H1 (cell line): Measurements from ENCODE around the gene FGF5. TPM values are rescaled to one million over a fixed set of nuclear protein-coding genes. Genes with fewer than 3 reads are reported as not detected.

Experiments used
- CHD2 ChIP-seq: IDR thresholded peaks from 2 replicates; pipeline ENCODE4 v1.6.1; 2012; ENCODE audit warnings: low read length, improper control_type of control experiment
- CREB1 ChIP-seq: IDR thresholded peaks from 2 replicates; pipeline ENCODE4 v1.6.1; 2012; ENCODE audit warnings: inconsistent platforms
- EGR1 ChIP-seq: IDR thresholded peaks from 2 replicates; pipeline ENCODE4 v1.6.1; 2011; ENCODE audit warnings: low read depth, low read length, borderline replicate concordance
- GABPA ChIP-seq: IDR thresholded peaks from 2 replicates; pipeline ENCODE4 v1.6.1; 2011; ENCODE audit warnings: mild to moderate bottlenecking, low read length, moderate library complexity, borderline replicate concordance; ENCODE audit not compliant: insufficient read depth
- HDAC6 ChIP-seq: IDR thresholded peaks from one replicate; pipeline ENCODE4 v1.7.1; 2012; ENCODE audit warnings: low read depth, mild to moderate bottlenecking, inconsistent platforms, low read length, moderate library complexity
- KDM5A ChIP-seq: fragments of 200-600 bp; IDR thresholded peaks from 2 replicates; pipeline ENCODE4 v1.7.1; 2012; ENCODE audit warnings: mild to moderate bottlenecking, low read length, inconsistent platforms, mixed read lengths
- RAD21 ChIP-seq, 2 experiments: IDR thresholded peaks in 1 of 2; conservative IDR thresholded peaks in 1 of 2; 2 replicates each; pipeline ENCODE4 v1.6.1; 2011; ENCODE audit warnings: low read depth in 2 of 2, low read length in 2 of 2, improper control_type of control experiment in 1 of 2, inconsistent platforms in 1 of 2, mild to moderate bottlenecking in 1 of 2, moderate library complexity in 1 of 2
- SAP30 ChIP-seq: fragments of 300-600 bp; sonication (generic); IDR thresholded peaks from 2 replicates; pipeline ENCODE4 v1.7.1; 2012; ENCODE audit warnings: low read length, moderate library complexity, mild to moderate bottlenecking, inconsistent platforms; ENCODE audit not compliant: insufficient read depth, insufficient replicate concordance
- TAF7 ChIP-seq: optimal IDR thresholded peaks from 2 replicates; pipeline ENCODE3; 2011; ENCODE audit warnings: low read depth, mild to moderate bottlenecking, inconsistent platforms, low read length, moderate library complexity, borderline replicate concordance
- ZNF274 ChIP-seq: IDR thresholded peaks from 2 replicates; pipeline ENCODE4 v1.7.0; 2012; ENCODE audit warnings: low read length, borderline replicate concordance; ENCODE audit errors: extremely low read depth
- polyA plus RNA-seq, 7 experiments: library from polyadenylated mRNA; depleted of rRNA in 3 of 7; stranded (reverse) in 5 of 7; unstranded in 2 of 7; fragments of >200 nt in 5 of 7; fragments of 200-250 nt in 2 of 7; gene quantifications; 1 replicate in 5 of 7; 2 replicates in 1 of 7; 4 replicates in 1 of 7; pipeline versions ENCODE4 v1.2.1 to v1.2.3, GENCODE V29; 2011 to 2013; ENCODE audit warnings: missing spikeins in 2 of 7, mixed read lengths in 2 of 7
- total RNA-seq: library from RNA; stranded (reverse); fragmentation: NEBNext Ultra II Directional; extraction: Animal tissue kit (Norgen Biotek cat#: 25700); gene quantifications from 2 replicates; pipeline ENCODE4 v1.2.1, GENCODE V29; 2021
- TF ChIP-seq, protein P1 (sequence below): fragments of 300-600 bp; sonication (generic); IDR thresholded peaks from 2 replicates; pipeline ENCODE4 v1.7.1; 2012; ENCODE audit warnings: low read length, moderate library complexity, mild to moderate bottlenecking, inconsistent platforms; ENCODE audit not compliant: insufficient replicate concordance
- TF ChIP-seq, protein P2 (sequence below): IDR thresholded peaks from 2 replicates; pipeline ENCODE4 v1.6.1; 2012; ENCODE audit warnings: inconsistent platforms

FGF5 gene
- total and polyA plus RNA-seq, 2 of the 8 experiments (the other 6 are each of a cell fraction or from before 2014, with no cell fraction given) = not detected

DNA sequence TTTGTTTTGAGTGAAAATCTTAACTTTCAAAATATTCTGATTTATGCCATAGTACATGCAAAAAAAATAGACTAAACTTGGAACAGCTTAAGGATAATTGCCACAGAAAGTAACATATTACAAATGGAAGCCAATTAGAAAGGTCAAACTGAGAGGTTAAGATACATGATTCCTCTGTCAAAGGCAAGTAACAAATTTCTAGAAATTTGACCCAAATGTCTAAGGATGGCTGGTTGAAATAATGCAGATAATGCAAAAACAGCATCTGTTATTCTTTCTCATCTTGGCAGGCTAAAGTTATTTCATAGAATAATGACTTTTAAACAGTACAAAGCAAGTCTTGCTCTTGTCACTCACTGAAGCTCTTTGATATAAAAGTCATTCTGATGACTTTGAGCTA, 10.5 kb downstream of the FGF5 start (continued):
- TF ChIP-seq, protein P1, sequence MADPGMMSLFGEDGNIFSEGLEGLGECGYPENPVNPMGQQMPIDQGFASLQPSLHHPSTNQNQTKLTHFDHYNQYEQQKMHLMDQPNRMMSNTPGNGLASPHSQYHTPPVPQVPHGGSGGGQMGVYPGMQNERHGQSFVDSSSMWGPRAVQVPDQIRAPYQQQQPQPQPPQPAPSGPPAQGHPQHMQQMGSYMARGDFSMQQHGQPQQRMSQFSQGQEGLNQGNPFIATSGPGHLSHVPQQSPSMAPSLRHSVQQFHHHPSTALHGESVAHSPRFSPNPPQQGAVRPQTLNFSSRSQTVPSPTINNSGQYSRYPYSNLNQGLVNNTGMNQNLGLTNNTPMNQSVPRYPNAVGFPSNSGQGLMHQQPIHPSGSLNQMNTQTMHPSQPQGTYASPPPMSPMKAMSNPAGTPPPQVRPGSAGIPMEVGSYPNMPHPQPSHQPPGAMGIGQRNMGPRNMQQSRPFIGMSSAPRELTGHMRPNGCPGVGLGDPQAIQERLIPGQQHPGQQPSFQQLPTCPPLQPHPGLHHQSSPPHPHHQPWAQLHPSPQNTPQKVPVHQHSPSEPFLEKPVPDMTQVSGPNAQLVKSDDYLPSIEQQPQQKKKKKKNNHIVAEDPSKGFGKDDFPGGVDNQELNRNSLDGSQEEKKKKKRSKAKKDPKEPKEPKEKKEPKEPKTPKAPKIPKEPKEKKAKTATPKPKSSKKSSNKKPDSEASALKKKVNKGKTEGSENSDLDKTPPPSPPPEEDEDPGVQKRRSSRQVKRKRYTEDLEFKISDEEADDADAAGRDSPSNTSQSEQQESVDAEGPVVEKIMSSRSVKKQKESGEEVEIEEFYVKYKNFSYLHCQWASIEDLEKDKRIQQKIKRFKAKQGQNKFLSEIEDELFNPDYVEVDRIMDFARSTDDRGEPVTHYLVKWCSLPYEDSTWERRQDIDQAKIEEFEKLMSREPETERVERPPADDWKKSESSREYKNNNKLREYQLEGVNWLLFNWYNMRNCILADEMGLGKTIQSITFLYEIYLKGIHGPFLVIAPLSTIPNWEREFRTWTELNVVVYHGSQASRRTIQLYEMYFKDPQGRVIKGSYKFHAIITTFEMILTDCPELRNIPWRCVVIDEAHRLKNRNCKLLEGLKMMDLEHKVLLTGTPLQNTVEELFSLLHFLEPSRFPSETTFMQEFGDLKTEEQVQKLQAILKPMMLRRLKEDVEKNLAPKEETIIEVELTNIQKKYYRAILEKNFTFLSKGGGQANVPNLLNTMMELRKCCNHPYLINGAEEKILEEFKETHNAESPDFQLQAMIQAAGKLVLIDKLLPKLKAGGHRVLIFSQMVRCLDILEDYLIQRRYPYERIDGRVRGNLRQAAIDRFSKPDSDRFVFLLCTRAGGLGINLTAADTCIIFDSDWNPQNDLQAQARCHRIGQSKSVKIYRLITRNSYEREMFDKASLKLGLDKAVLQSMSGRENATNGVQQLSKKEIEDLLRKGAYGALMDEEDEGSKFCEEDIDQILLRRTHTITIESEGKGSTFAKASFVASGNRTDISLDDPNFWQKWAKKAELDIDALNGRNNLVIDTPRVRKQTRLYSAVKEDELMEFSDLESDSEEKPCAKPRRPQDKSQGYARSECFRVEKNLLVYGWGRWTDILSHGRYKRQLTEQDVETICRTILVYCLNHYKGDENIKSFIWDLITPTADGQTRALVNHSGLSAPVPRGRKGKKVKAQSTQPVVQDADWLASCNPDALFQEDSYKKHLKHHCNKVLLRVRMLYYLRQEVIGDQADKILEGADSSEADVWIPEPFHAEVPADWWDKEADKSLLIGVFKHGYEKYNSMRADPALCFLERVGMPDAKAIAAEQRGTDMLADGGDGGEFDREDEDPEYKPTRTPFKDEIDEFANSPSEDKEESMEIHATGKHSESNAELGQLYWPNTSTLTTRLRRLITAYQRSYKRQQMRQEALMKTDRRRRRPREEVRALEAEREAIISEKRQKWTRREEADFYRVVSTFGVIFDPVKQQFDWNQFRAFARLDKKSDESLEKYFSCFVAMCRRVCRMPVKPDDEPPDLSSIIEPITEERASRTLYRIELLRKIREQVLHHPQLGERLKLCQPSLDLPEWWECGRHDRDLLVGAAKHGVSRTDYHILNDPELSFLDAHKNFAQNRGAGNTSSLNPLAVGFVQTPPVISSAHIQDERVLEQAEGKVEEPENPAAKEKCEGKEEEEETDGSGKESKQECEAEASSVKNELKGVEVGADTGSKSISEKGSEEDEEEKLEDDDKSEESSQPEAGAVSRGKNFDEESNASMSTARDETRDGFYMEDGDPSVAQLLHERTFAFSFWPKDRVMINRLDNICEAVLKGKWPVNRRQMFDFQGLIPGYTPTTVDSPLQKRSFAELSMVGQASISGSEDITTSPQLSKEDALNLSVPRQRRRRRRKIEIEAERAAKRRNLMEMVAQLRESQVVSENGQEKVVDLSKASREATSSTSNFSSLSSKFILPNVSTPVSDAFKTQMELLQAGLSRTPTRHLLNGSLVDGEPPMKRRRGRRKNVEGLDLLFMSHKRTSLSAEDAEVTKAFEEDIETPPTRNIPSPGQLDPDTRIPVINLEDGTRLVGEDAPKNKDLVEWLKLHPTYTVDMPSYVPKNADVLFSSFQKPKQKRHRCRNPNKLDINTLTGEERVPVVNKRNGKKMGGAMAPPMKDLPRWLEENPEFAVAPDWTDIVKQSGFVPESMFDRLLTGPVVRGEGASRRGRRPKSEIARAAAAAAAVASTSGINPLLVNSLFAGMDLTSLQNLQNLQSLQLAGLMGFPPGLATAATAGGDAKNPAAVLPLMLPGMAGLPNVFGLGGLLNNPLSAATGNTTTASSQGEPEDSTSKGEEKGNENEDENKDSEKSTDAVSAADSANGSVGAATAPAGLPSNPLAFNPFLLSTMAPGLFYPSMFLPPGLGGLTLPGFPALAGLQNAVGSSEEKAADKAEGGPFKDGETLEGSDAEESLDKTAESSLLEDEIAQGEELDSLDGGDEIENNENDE = no peak
- no peak for TF ChIP-seq ZNF274
- no peak for TF ChIP-seq CREB1
- TF ChIP-seq, protein P2, sequence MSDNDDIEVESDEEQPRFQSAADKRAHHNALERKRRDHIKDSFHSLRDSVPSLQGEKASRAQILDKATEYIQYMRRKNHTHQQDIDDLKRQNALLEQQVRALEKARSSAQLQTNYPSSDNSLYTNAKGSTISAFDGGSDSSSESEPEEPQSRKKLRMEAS = no peak
- TF ChIP-seq RAD21 (IDR thresholded peaks at IDR 0.05 in 1 of 2, conservative IDR thresholded peaks at IDR 0.05 in 1 of 2; ENCODE audit: low read depth in 2 of 2, low read length in 2 of 2) = no peak
- TF ChIP-seq KDM5A = no peak
- TF ChIP-seq GABPA = no peak
- no peak for TF ChIP-seq SAP30
- no peak for TF ChIP-seq EGR1
- TF ChIP-seq CHD2 = no peak
- no peak for TF ChIP-seq TAF7
- TF ChIP-seq HDAC6 = no peak
